ENCODE data around the gene KPTN.

DNA sequence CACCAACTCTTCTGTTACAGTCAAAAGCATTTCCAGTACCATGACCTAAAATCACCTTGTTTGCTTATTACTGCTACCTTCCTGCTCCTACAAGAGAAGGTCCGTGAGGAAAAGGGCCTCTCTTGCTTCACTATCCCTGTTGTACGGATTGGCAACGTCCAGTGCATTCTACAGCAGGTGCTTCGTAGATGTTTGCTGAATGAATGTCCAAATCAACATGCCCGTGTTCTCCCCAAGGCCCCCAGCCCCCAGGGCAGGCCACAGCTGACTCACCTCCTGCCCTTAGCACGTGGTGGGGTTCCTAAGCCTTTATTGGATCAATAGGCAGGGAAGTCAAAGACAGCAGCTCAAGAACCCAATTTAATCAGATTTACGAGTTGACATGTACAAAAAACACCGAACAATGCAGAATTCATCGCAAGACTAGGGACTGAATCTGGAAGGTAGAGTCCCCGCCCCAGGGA is 36.4 kb upstream of the KPTN start:
- TF ChIP-seq, protein P1, sequence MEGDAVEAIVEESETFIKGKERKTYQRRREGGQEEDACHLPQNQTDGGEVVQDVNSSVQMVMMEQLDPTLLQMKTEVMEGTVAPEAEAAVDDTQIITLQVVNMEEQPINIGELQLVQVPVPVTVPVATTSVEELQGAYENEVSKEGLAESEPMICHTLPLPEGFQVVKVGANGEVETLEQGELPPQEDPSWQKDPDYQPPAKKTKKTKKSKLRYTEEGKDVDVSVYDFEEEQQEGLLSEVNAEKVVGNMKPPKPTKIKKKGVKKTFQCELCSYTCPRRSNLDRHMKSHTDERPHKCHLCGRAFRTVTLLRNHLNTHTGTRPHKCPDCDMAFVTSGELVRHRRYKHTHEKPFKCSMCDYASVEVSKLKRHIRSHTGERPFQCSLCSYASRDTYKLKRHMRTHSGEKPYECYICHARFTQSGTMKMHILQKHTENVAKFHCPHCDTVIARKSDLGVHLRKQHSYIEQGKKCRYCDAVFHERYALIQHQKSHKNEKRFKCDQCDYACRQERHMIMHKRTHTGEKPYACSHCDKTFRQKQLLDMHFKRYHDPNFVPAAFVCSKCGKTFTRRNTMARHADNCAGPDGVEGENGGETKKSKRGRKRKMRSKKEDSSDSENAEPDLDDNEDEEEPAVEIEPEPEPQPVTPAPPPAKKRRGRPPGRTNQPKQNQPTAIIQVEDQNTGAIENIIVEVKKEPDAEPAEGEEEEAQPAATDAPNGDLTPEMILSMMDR (IDR thresholded peaks at IDR 0.05 in 8 of 11, conservative IDR thresholded peaks at IDR 0.05 in 3 of 11): no peak
- no peak for TF ChIP-seq POLR2A (IDR thresholded peaks at IDR 0.05)
